ENCODE data around the gene OTOS. TPM values are rescaled to one million over a fixed set of nuclear protein-coding genes. Genes with fewer than 3 reads are reported as not detected.

OTOS gene
- total RNA-seq, 1 experiment from 2014 or later, result not detected

DNA sequence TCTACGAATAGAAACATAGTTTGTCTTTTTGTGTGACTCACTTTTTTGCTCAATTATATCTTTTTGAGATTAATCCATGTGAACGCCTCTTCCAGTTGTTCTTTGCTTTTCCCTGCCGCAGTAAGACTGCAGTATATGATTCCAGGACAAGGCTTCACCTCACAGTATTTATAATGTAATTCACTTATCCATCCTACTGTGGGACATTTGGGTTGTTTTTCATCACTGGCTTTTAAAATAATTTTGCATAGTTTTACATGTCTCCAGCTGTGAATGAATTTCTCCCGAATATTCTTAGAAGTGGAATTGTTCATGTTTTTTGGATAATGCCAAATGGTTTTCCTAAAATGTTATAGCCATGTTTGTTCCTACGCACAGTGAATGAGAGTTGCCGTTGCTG lies 26.2 kb downstream of the OTOS start:
- Histone ChIP-seq H3K4me1 (replicated peaks; ENCODE audit: insufficient read depth) (no peaks in the 10 kb centered on the region), H4K20me1 (ENCODE audit: insufficient read depth) (no peaks in the 10 kb centered on the region), H3K79me2 (ENCODE audit: low read depth) (no peaks in the 10 kb centered on the region), H3K9me2 (ENCODE audit: insufficient read depth) (no peaks in the 10 kb centered on the region), H3K4me3 (no peak overlapping the region), H3K36me3 (ENCODE audit: low read depth) (no peaks in the 10 kb centered on the region), H2AFZ (no peak overlapping the region), H3K27me3 (ENCODE audit: insufficient read depth, low read depth) (peaks cover 94% of the 10 kb centered on the region), H3K4me2 (no peak overlapping the region), H3K9me3 (ENCODE audit: insufficient read depth, low read depth) (no peaks in the 10 kb centered on the region), H3K27ac (no peak overlapping the region), H3F3A (ENCODE audit: insufficient read depth, low read depth) (no peaks in the 10 kb centered on the region)
- BruUV-seq (replicated peaks), result no TSS peak
- ChIA-PET CTCF (no interaction called here), POLR2A (ENCODE audit: unreplicated experiment) (no interaction called here)
- no peak for DNase-seq
- intact Hi-C loops (cut with micrococcal nuclease; ENCODE audit: unreplicated experiment), result no loop called here
- no peak for TF ChIP-seq CTCF (conservative IDR thresholded peaks at IDR 0.05)
- TF ChIP-seq EZH2 (IDR thresholded peaks at IDR 0.05; ENCODE audit: low read depth), result no peak

- ChIA-PET CTCF (no interaction called here), POLR2A (ENCODE audit: unreplicated experiment) (no interaction called here)
- Histone ChIP-seq H3K27ac (no peak overlapping the region), H3F3A (ENCODE audit: insufficient read depth, low read depth) (no peaks in the 10 kb centered on the region), H4K20me1 (ENCODE audit: insufficient read depth) (no peaks in the 10 kb centered on the region), H3K79me2 (ENCODE audit: low read depth) (no peaks in the 10 kb centered on the region), H3K36me3 (ENCODE audit: low read depth) (no peaks in the 10 kb centered on the region), H3K4me1 (replicated peaks; ENCODE audit: insufficient read depth) (no peaks in the 10 kb centered on the region), H3K4me3 (no peak overlapping the region), H2AFZ (no peak overlapping the region), H3K4me2 (no peak overlapping the region), H3K9me3 (ENCODE audit: insufficient read depth, low read depth) (no peaks in the 10 kb centered on the region), H3K9me2 (ENCODE audit: insufficient read depth) (no peaks in the 10 kb centered on the region), H3K27me3 (ENCODE audit: insufficient read depth, low read depth) (peaks cover 93% of the 10 kb centered on the region)
- TF ChIP-seq EZH2 (IDR thresholded peaks at IDR 0.05; ENCODE audit: low read depth), result no peak
- TF ChIP-seq CTCF (conservative IDR thresholded peaks at IDR 0.05), result no peak
- intact Hi-C loops (cut with micrococcal nuclease; ENCODE audit: unreplicated experiment), result no loop called here
- no TSS peak for BruUV-seq (replicated peaks)
- DNase-seq, result no peak
Observed at GRCh38 chr2:240112914-240113690, 27.4 kb downstream of the OTOS start.

- POLR2A ChIA-PET (ENCODE audit: unreplicated experiment), result no interaction called here
- H2AFZ ChIP-seq, result no peak overlapping the region
- CTCF ChIA-PET, result no interaction called here
- no peak overlapping the region for H3K4me2 ChIP-seq
- no peaks in the 10 kb centered on the region for H3K79me2 ChIP-seq (ENCODE audit: low read depth)
- no peak overlapping the region for H3K27ac ChIP-seq
- H3K9me3 ChIP-seq (ENCODE audit: insufficient read depth, low read depth), result no peaks in the 10 kb centered on the region
- H3K4me1 ChIP-seq (replicated peaks; ENCODE audit: insufficient read depth), result no peaks in the 10 kb centered on the region
- H4K20me1 ChIP-seq (ENCODE audit: insufficient read depth), result no peaks in the 10 kb centered on the region
- no peaks in the 10 kb centered on the region for H3K36me3 ChIP-seq (ENCODE audit: low read depth)
- intact Hi-C loops (cut with micrococcal nuclease; ENCODE audit: unreplicated experiment), result no loop called here
- H3K4me3 ChIP-seq, result no peak overlapping the region
- no peak for DNase-seq
- H3K27me3 ChIP-seq (ENCODE audit: insufficient read depth, low read depth), result peaks cover 95% of the 10 kb centered on the region
- no TSS peak for BruUV-seq (replicated peaks)
- no peaks in the 10 kb centered on the region for H3F3A ChIP-seq (ENCODE audit: insufficient read depth, low read depth)
- TF ChIP-seq CTCF (conservative IDR thresholded peaks at IDR 0.05) (no peak), EZH2 (IDR thresholded peaks at IDR 0.05; ENCODE audit: low read depth) (no peak)
- H3K9me2 ChIP-seq (ENCODE audit: insufficient read depth), result no peaks in the 10 kb centered on the region
Observed at GRCh38 chr2:240111253-240111652, 29.2 kb downstream of the OTOS start.
